B cell (primary cell): ENCODE measurements around the gene CALR3. TPM values are rescaled to one million over a fixed set of nuclear protein-coding genes. Genes with fewer than 3 reads are reported as not detected.
A peak's percentile ranks its signal among the peaks of the same experiment; 100 is the strongest.

Experiments used
- ATAC-seq: fragments of 200-7000 bp; cut with Tn5 transposase; one replicate; pipeline ENCODE4 v1.10.0; 2021; ENCODE audit warnings: low read depth, mild to moderate bottlenecking, moderate number of reproducible peaks, moderate library complexity
- CTCF ChIA-PET: fragments of 350-600 bp; sonication (Branson Sonifier 250); formaldehyde crosslinking; loops from one replicate; lab custom pipeline; 2021; ENCODE audit warnings: antibody characterized with exemption, inconsistent platforms; lab: Charles Lee
- POLR2A ChIA-PET: fragments of 350-600 bp; sonication (Branson Sonifier 250); formaldehyde crosslinking; loops from one replicate; lab custom pipeline; 2021; ENCODE audit warnings: antibody characterized with exemption; lab: Charles Lee
- DNase-seq: peaks from one replicate; pipeline ENCODE4 v3.0.0; 2013
- H2AFZ ChIP-seq: 2 replicates; pipeline ENCODE4 v1.6.1; 2012; ENCODE audit warnings: mild to moderate bottlenecking, low read depth, low read length; ENCODE audit not compliant: insufficient read depth, poor library complexity, severe bottlenecking
- H3K27ac ChIP-seq, 2 donors: 1 replicate in 1 of 2; 2 replicates in 1 of 2; pipeline ENCODE4 v1.5.1; 2012 to 2013; ENCODE audit warnings: low read length in 2 of 2, mild to moderate bottlenecking in 2 of 2, moderate library complexity in 1 of 2
- H3K27me3 ChIP-seq, 4 experiments: fragments of 200-600 bp in 1 of 4; sonication (generic) in 1 of 4; replicated peaks in 1 of 4; 1 replicate in 2 of 4; 2 replicates in 2 of 4; pipeline versions ENCODE4 v1.6.1 to v1.7.0; 2013 to 2016; ENCODE audit warnings: low read length in 3 of 4, mild to moderate bottlenecking in 2 of 4, mixed read lengths in 1 of 4, moderate library complexity in 1 of 4; ENCODE audit not compliant: insufficient read depth in 4 of 4, control insufficient read depth in 3 of 4; ENCODE audit errors: control extremely low read depth in 1 of 4
- H3K36me3 ChIP-seq, 2 experiments: replicated peaks in 1 of 2; 1 replicate in 1 of 2; 2 replicates in 1 of 2; pipeline versions ENCODE4 v1.6.1 to v1.7.1; 2013; ENCODE audit warnings: low read length in 1 of 2; ENCODE audit not compliant: insufficient read depth in 2 of 2, control insufficient read depth in 1 of 2; ENCODE audit errors: control extremely low read depth in 1 of 2, extremely low read depth in 1 of 2
- H3K4me1 ChIP-seq, 2 donors: fragments of 200-600 bp in 1 of 2; sonication (generic) in 1 of 2; 1 replicate in 1 of 2; 2 replicates in 1 of 2; pipeline versions ENCODE4 v1.5.1 to v1.6.1; 2013 to 2017; ENCODE audit warnings: low read length in 2 of 2; ENCODE audit not compliant: control insufficient read depth in 2 of 2, insufficient read depth in 2 of 2
- H3K4me2 ChIP-seq: replicated peaks from 2 replicates; pipeline ENCODE3; 2012; ENCODE audit warnings: mild to moderate bottlenecking, low read depth, low read length; ENCODE audit not compliant: poor library complexity, severe bottlenecking
- H3K4me3 ChIP-seq, 5 experiments: fragments of 200-600 bp in 1 of 5; sonication (generic) in 1 of 5; 1 replicate in 3 of 5; 2 replicates in 2 of 5; pipeline versions ENCODE4 v1.5.1 to v1.7.0; 2011 to 2016; ENCODE audit warnings: low read length in 4 of 5, mild to moderate bottlenecking in 4 of 5, low read depth in 2 of 5, control low read depth in 1 of 5, moderate library complexity in 1 of 5; ENCODE audit not compliant: insufficient read depth in 1 of 5; ENCODE audit errors: control extremely low read depth in 1 of 5, extremely low read depth in 1 of 5
- H3K79me2 ChIP-seq: fragments of 200-600 bp; sonication (generic); one replicate; pipeline ENCODE4 v1.6.0; 2016; ENCODE audit warnings: low read length; ENCODE audit not compliant: control insufficient read depth, insufficient read depth
- H3K9ac ChIP-seq: fragments of 200-600 bp; sonication (generic); 2 replicates; pipeline ENCODE4 v1.6.1; 2017; ENCODE audit warnings: mild to moderate bottlenecking, low read length, moderate library complexity
- H3K9me3 ChIP-seq, 3 donors: one replicate each; pipeline versions ENCODE4 v1.6.1 to v1.7.1; 2013; ENCODE audit warnings: low read length in 2 of 3; ENCODE audit not compliant: control insufficient read depth in 2 of 3, insufficient read depth in 1 of 3; ENCODE audit errors: control extremely low read depth in 1 of 3
- H4K20me1 ChIP-seq: 2 replicates; pipeline ENCODE4 v1.6.0; 2012; ENCODE audit warnings: mild to moderate bottlenecking, low read length; ENCODE audit not compliant: insufficient read depth, control insufficient read depth, poor library complexity, severe bottlenecking
- H3K27ac Mint-ChIP-seq: one replicate; pipeline ENCODE4 v1.8.0; 2021; ENCODE audit warnings: mixed read lengths
- H3K27me3 Mint-ChIP-seq: one replicate; pipeline ENCODE4 v1.8.0; 2021; ENCODE audit warnings: mixed read lengths
- H3K4me1 Mint-ChIP-seq: one replicate; pipeline ENCODE4 v1.8.0; 2021; ENCODE audit warnings: mixed read lengths
- H3K4me3 Mint-ChIP-seq: one replicate; pipeline ENCODE4 v1.8.0; 2021; ENCODE audit warnings: mixed read lengths
- H3K9me3 Mint-ChIP-seq: one replicate; pipeline ENCODE4 v1.8.0; 2022; ENCODE audit warnings: mixed read lengths; ENCODE audit not compliant: insufficient read depth
- EZH2 ChIP-seq: IDR thresholded peaks from 2 replicates; pipeline ENCODE4 v1.6.1; 2012; ENCODE audit warnings: borderline replicate concordance, low read depth, mild to moderate bottlenecking, moderate library complexity, low read length; ENCODE audit not compliant: insufficient read depth, poor library complexity, severe bottlenecking
- WGBS: methylation state at CpG from one replicate; pipeline ENCODE4 v1.1.5; 2013; ENCODE audit warnings: missing lambda C conversion rate; ENCODE audit not compliant: insufficient coverage; 5-methylcytosine and 5-hydroxymethylcytosine counted together
- intact Hi-C: fragments of 100-400 bp; cut with micrococcal nuclease; formaldehyde crosslinking; loops from one replicate; pipeline ENCODE4 v1.10.0; 2022
- polyA plus RNA-seq: library from polyadenylated mRNA; depleted of rRNA; stranded (reverse); fragments of >200 nt; gene quantifications from 2 replicates; pipeline ENCODE4 v1.2.3, GENCODE V29; 2012
- total RNA-seq, 2 donors: library from RNA; stranded (reverse); fragments of 120-200 nt in 1 of 2; gene quantifications; 1 replicate in 1 of 2; 2 replicates in 1 of 2; pipeline versions ENCODE4 v1.2.3 to v1.2.4, GENCODE V29; 2013 to 2022
- TF ChIP-seq, protein P1 (sequence below): fragments of 200-600 bp; IDR thresholded peaks from one replicate; pipeline ENCODE4 v1.8.0; 2022; ENCODE audit warnings: antibody characterized with exemption, mild to moderate bottlenecking

CALR3 gene
- total and polyA plus RNA-seq, 2 donors (not counting 1 experiment from before 2014, with no cell fraction given): 0.44 TPM; not detected in 1

DNA sequence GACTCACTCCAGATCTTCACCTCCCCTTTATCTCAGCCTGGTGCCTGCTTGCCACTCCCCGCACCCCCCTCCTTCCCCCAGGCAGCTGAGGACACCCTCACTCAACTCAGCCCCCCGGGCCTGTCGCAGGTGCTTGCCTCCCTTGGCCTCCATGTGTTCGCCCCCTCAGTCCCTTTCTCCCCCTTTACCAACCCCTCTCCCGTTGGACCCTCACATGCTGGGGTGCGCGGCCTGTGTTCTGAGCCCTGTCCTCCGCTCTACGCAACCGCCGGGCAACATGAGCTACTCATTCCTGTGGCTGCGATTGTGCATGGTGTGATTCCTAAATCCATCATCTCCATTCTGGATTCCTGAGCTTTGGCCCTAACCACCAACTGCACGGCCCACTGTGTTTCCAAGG lies 41.1 kb upstream of the CALR3 start:
- H3K27ac ChIP-seq: no peak overlapping the region
- H4K20me1 ChIP-seq: peaks cover 95% of the 10 kb centered on the region
- H2AFZ ChIP-seq: no peak overlapping the region
- ChIA-PET POLR2A (interaction anchor here (0.7 kb wide), 1 partner anchor 9 kb away, joined by 6 read pairs; no protein-coding TSS in a partner anchor), CTCF (no interaction called here)
- H3K4me3 ChIP-seq: no peak overlapping the region
- H3K9me3 Mint-ChIP-seq: no peaks in the 10 kb centered on the region
- TF ChIP-seq, protein P1, sequence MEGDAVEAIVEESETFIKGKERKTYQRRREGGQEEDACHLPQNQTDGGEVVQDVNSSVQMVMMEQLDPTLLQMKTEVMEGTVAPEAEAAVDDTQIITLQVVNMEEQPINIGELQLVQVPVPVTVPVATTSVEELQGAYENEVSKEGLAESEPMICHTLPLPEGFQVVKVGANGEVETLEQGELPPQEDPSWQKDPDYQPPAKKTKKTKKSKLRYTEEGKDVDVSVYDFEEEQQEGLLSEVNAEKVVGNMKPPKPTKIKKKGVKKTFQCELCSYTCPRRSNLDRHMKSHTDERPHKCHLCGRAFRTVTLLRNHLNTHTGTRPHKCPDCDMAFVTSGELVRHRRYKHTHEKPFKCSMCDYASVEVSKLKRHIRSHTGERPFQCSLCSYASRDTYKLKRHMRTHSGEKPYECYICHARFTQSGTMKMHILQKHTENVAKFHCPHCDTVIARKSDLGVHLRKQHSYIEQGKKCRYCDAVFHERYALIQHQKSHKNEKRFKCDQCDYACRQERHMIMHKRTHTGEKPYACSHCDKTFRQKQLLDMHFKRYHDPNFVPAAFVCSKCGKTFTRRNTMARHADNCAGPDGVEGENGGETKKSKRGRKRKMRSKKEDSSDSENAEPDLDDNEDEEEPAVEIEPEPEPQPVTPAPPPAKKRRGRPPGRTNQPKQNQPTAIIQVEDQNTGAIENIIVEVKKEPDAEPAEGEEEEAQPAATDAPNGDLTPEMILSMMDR: no peak
- TF ChIP-seq EZH2: no peak
- H3K27me3 Mint-ChIP-seq: no peaks in the 10 kb centered on the region
- intact Hi-C loops: no loop called here
- H3K4me2 ChIP-seq: no peak overlapping the region
- peaks cover 32% of the 10 kb centered on the region for H3K4me1 Mint-ChIP-seq
- ATAC-seq (no peak), DNase-seq (no peak)
- WGBS: 97% methylated on average over 13 of the region's 13 CpGs
- no peak overlapping the region for H3K9ac ChIP-seq
- peaks cover 77% of the 10 kb centered on the region for H3K79me2 ChIP-seq
- H3K4me1 ChIP-seq: peaks cover 10 to 22% of the 10 kb centered on the region in 2 donors
- H3K27ac Mint-ChIP-seq: no peak overlapping the region
- no peaks in the 10 kb centered on the region for H3K27me3 ChIP-seq
- H3K9me3 ChIP-seq: no peaks in the 10 kb centered on the region
- H3K36me3 ChIP-seq: peaks cover 0 to 58% of the 10 kb centered on the region in 2 experiments
- no peak overlapping the region for H3K4me3 Mint-ChIP-seq

DNA sequence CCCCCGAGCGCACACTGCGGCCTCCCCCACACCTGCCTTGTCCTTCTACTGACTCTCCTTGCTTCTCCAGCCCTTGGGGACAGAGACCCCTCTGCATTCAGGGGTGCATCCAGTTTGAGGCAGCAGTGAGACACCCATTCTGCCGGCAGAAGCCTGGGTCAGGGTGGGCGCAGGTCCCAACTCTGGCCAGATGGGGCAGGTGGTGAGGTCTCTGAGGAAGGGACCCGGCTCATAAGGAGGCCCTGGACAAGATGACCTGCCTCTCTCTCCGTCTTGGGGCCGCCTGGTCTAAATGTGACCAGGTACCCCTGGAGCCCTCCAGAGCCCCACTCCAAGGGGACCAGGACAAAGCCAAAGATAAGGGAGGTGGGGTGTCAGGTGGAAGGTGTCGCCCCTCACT lies 40.2 kb upstream of the CALR3 start:
- H3K27me3 ChIP-seq: no peaks in the 10 kb centered on the region
- TF ChIP-seq, protein P1: no peak
- no peak for TF ChIP-seq EZH2
- no peaks in the 10 kb centered on the region for H3K9me3 ChIP-seq
- ATAC-seq (no peak), DNase-seq (peak; percentile 9)
- 97% methylated on average over 6 of the region's 9 CpGs for WGBS
- H3K79me2 ChIP-seq: peaks cover 67% of the 10 kb centered on the region
- intact Hi-C loops: no loop called here
- no peak overlapping the region for H3K9ac ChIP-seq
- Mint-ChIP-seq H3K4me1 (peaks cover 27% of the 10 kb centered on the region), H3K27ac (no peak overlapping the region), H3K4me3 (no peak overlapping the region), H3K27me3 (no peaks in the 10 kb centered on the region), H3K9me3 (no peaks in the 10 kb centered on the region)
- peaks cover 0 to 67% of the 10 kb centered on the region in 2 experiments for H3K36me3 ChIP-seq
- peaks cover 5 to 15% of the 10 kb centered on the region in 2 donors for H3K4me1 ChIP-seq
- H3K4me2 ChIP-seq: no peak overlapping the region
- POLR2A ChIA-PET: no interaction called here
- no peak overlapping the region for H2AFZ ChIP-seq
- CTCF ChIA-PET: no interaction called here
- H3K4me3 ChIP-seq: no peak overlapping the region
- no peak overlapping the region for H3K27ac ChIP-seq
- peaks cover 94% of the 10 kb centered on the region for H4K20me1 ChIP-seq
